Lung (tissue), 12 donors: Measurements from ENCODE around the gene ZPBP2. TPM values are rescaled to one million over a fixed set of nuclear protein-coding genes. Genes with fewer than 3 reads are reported as not detected.
"Not testable (repeated sequence)": the region's sequence is repeated elsewhere in the genome, so short reads cannot be mapped to it uniquely, and the experiment has no call there.

Source experiments
- ATAC-seq: fragments of 200-7000 bp; cut with Tn5 transposase; one replicate; pipeline ENCODE4 v1.9.1; 2020; ENCODE audit warnings: moderate number of reproducible peaks; ENCODE audit not compliant: insufficient read depth, low FRiP score
- DNase-seq, 3 donors: peaks; one replicate each; pipeline ENCODE4 v3.0.0-alpha.2; 2013 to 2017
- H3K27ac ChIP-seq, 2 donors: one replicate each; pipeline ENCODE4 v1.5.1; 2013; ENCODE audit warnings: mild to moderate bottlenecking in 2 of 2, moderate library complexity in 2 of 2, control low read depth in 1 of 2, inconsistent platforms in 1 of 2, low read depth in 1 of 2, low read length in 1 of 2
- H3K27me3 ChIP-seq, 3 donors: one replicate each; pipeline ENCODE4 v1.5.1; 2013; ENCODE audit warnings: low read length in 2 of 3; ENCODE audit not compliant: control insufficient read depth in 3 of 3, insufficient read depth in 3 of 3
- H3K36me3 ChIP-seq, 4 donors: one replicate each; pipeline ENCODE4 v1.5.1; 2013; ENCODE audit warnings: low read length in 4 of 4, mild to moderate bottlenecking in 1 of 4, moderate library complexity in 1 of 4; ENCODE audit not compliant: control insufficient read depth in 4 of 4, insufficient read depth in 4 of 4
- H3K4me1 ChIP-seq, 5 donors: one replicate each; pipeline ENCODE4 v1.5.1; 2013; ENCODE audit warnings: low read length in 5 of 5, mild to moderate bottlenecking in 2 of 5, moderate library complexity in 1 of 5; ENCODE audit not compliant: control insufficient read depth in 5 of 5, insufficient read depth in 5 of 5
- H3K4me3 ChIP-seq: one replicate; pipeline ENCODE4 v1.5.1; 2013; ENCODE audit warnings: mild to moderate bottlenecking, control low read depth, moderate library complexity
- H3K9ac ChIP-seq, 2 donors: one replicate each; pipeline ENCODE4 v1.5.1; 2013; ENCODE audit warnings: low read length in 2 of 2, control low read depth in 1 of 2; ENCODE audit not compliant: insufficient read depth in 1 of 2
- H3K9me3 ChIP-seq, 4 donors: one replicate each; pipeline ENCODE4 v1.5.1; 2013; ENCODE audit warnings: low read length in 3 of 4, mild to moderate bottlenecking in 1 of 4, moderate library complexity in 1 of 4; ENCODE audit not compliant: control insufficient read depth in 4 of 4, insufficient read depth in 3 of 4
- CTCF ChIP-seq: IDR thresholded peaks from 2 replicates; pipeline ENCODE4 v1.5.1; 2012; ENCODE audit warnings: mild to moderate bottlenecking; ENCODE audit errors: control extremely low read depth, extremely low read depth
- WGBS, 2 donors: extraction: QIAGEN DNeasy Blood & Tissue Kit; methylation state at CpG; one replicate each; pipeline ENCODE4 v1.1.7; 2013; 5-methylcytosine and 5-hydroxymethylcytosine counted together
- polyA plus RNA-seq, 2 donors: library from polyadenylated mRNA; stranded (reverse); fragments of 200-250 nt; gene quantifications; one replicate each; pipeline ENCODE4 v1.2.1, GENCODE V29; 2013
- total RNA-seq, 2 donors: library from RNA; depleted of rRNA in 1 of 2; stranded (reverse); fragments of >200 nt in 1 of 2; gene quantifications; one replicate each; pipeline ENCODE4 v1.2.1, GENCODE V29; 2014 to 2021
- donor health status: control.
- donor health status: control.
- donor health status: Bipolar disorder and iron deficiency.
- donor health status: healthy.
- donor health status: DM: yes; HTN: yes; CAD: no.

The ZPBP2 gene
- total and polyA plus RNA-seq, 4 donors: not detected

GRCh38 chr17:39899215-39899614 is 31.2 kb downstream of the ZPBP2 start:
- no peak for TF ChIP-seq CTCF
- H3K27ac ChIP-seq: no peak overlapping the region
- no peaks in the 10 kb centered on the region for H3K27me3 ChIP-seq
- no peaks in the 10 kb centered on the region for H3K4me1 ChIP-seq
- DNase-seq (peak in 2 of 3 donors; percentile 17 to 57), ATAC-seq (no peak)
- H3K9me3 ChIP-seq: no peaks in the 10 kb centered on the region
- no peak overlapping the region for H3K4me3 ChIP-seq
- H3K9ac ChIP-seq: no peak overlapping the region
- H3K36me3 ChIP-seq: no peaks in the 10 kb centered on the region

- H3K36me3 ChIP-seq, DNase-seq: not testable (repeated sequence)
- 83 to 88% methylated on average over 2 of the region's 2 CpGs for WGBS, 2 donors
Measured at GRCh38 chr17:39902027-39902426, 34.0 kb downstream of the ZPBP2 start.

GRCh38 chr17:39903158-39903884 is 35.3 kb downstream of the ZPBP2 start:
- H3K36me3 ChIP-seq: peaks cover 0 to 4% (median 0%) of the 10 kb centered on the region in 4 donors
- WGBS, 2 donors: 74 to 83% methylated on average over 4 of the region's 4 CpGs
- no peaks in the 10 kb centered on the region for H3K27me3 ChIP-seq

More at GRCh38 chr17:39902027-39902426, 34.0 kb downstream of the ZPBP2 start:
- H3K27me3 ChIP-seq, H3K9ac ChIP-seq, ATAC-seq, H3K9me3 ChIP-seq, H3K4me3 ChIP-seq, H3K27ac ChIP-seq, H3K4me1 ChIP-seq: not testable (repeated sequence)

GRCh38 chr17:39904990-39905288 is 36.9 kb downstream of the ZPBP2 start:
- H3K27me3 ChIP-seq: no peaks in the 10 kb centered on the region
- H3K9me3 ChIP-seq: no peaks in the 10 kb centered on the region
- no peak for ATAC-seq
- no peak overlapping the region for H3K4me3 ChIP-seq
- no peak for TF ChIP-seq CTCF
- no peak for DNase-seq
- H3K36me3 ChIP-seq: peaks cover 0 to 9% (median 0%) of the 10 kb centered on the region in 4 donors
- no peak overlapping the region for H3K9ac ChIP-seq
- no peak overlapping the region for H3K27ac ChIP-seq
- no peaks in the 10 kb centered on the region for H3K4me1 ChIP-seq
- 76 to 80% methylated on average over 3 of the region's 3 CpGs for WGBS, 2 donors

More at GRCh38 chr17:39903158-39903884, 35.3 kb downstream of the ZPBP2 start:
- no peak for TF ChIP-seq CTCF
- H3K27ac ChIP-seq: no peak overlapping the region
- DNase-seq (no peak), ATAC-seq (no peak)
- no peaks in the 10 kb centered on the region for H3K4me1 ChIP-seq
- H3K9ac ChIP-seq: no peak overlapping the region
- no peak overlapping the region for H3K4me3 ChIP-seq
- H3K9me3 ChIP-seq: no peaks in the 10 kb centered on the region
